Tibial nerve (tissue), 4 donors: ENCODE data around the gene ZCWPW2.

Source experiments
- CTCF ChIP-seq, 5 experiments: fragments of 200-600 bp in 3 of 5; fragments of 450-650 bp in 2 of 5; sonication (generic) in 3 of 5; IDR thresholded peaks; one replicate each; pipeline ENCODE4 v1.5.1; 2016 to 2019; ENCODE audit warnings: antibody characterized with exemption in 5 of 5, mild to moderate bottlenecking in 3 of 5, moderate library complexity in 2 of 5
- EP300 ChIP-seq, 2 donors: sonication (generic); formaldehyde crosslinking; IDR thresholded peaks; one replicate each; pipeline ENCODE4 v1.6.1; 2017; ENCODE audit warnings: antibody characterized with exemption in 2 of 2, mild to moderate bottlenecking in 1 of 2

- TF ChIP-seq EP300 (IDR thresholded peaks at IDR 0.05) (no peak), CTCF (IDR thresholded peaks at IDR 0.05) (no peak)
Measured at GRCh38 chr3:28574036-28574435, 225.5 kb downstream of the ZCWPW2 start.
